DMS53 treated with DMSO at 0.1 percent for 48 hours (cell line): Measurements from ENCODE around the gene LRRC32.

Experiments
- DNase-seq: peaks from one replicate; lab custom pipeline; 2025; ENCODE audit not compliant: unreplicated experiment; lab: John Stamatoyannopoulos, UW

LRRC32 gene

DNA sequence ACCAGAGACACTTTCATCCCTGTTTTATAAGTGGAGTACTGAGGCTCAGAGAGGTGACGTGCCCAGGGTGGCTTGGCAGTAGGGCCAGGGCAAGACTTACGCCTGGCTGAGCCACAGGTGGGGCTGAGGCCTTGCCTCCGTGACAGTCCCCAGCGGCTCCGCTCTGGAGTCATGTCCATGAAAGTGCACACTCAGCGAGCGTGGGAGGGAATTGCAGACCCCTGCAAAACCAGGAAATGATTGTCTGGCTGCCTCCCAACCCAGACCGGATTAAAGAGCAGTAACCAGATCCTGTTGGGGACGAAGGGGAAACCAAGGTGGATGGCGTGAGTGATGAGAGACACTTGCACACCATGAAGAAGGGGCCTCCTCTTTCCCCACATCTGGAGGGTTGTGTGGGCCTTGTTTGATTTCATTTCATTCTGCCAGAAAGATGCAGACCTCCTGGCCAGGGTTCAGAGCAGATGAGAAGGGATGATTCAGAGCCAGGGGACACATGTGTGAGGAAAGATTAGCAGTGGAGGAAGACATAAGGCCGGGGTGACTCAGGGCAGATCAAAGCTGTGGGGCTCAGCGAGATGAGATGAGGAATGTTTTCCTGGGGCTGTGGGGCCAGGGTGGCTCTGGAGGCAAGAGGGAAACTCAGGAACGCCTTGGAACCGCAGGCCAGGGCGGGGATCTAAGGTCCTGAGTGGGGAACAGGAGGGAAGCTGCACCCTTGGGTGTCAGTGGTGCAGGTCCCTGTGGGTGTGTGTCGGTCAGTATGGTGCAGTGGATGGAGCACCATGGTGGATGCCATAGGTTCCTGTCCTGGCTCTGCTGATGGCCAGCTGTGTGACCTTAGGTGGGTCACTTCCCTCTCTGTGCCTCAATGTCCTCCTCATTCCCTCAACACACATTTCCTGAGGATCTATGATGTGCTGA lies 29.9 kb upstream of the LRRC32 start:
- no peak for DNase-seq

GRCh38 chr11:76699451-76700091 lies 29.0 kb upstream of the LRRC32 start:
- DNase-seq: no peak

- DNase-seq: peak; percentile 9
These were observed 27.9 kb upstream of the LRRC32 start for GRCh38 chr11:76698321-76699043.

DNA sequence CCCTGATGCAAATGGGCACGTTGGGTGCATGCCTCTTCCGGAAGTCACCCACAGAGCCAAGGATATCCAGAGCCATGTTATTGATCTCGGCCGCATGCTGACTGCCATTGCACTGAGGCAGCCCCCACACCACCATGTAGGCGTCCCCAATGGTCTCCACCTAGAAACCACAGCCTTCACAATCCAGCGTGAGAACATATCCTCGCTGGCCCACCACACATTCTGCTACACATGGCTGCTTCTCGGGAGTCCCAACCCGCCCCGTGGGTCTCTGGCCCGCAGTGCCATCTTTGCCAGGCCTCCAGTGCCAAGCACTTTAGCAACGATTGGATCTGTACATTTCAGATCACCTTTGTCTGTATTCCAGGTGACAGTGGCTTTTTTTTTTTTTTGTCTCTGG lies 26.2 kb upstream of the LRRC32 start:
- no peak for DNase-seq

DNA sequence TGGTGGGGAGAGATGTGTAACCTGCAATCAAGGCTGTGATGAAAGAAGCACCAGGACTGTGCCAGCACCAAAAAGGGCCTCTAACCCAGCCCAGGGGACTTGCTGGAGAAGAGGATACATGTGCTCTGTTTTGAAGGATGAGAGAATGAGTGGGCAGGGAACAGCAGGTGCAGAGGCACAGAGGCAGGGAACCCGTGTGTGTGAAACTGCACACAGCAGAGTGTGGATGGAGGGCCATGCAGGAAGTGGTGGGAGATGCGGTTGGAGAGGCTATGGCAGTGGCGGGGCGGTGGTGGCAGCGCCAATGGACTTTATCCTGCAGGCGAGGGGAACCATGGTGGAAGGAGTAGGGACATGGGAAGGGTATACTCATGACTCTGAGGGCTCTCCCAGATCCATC lies 25.2 kb upstream of the LRRC32 start:
- no peak for DNase-seq

DNA sequence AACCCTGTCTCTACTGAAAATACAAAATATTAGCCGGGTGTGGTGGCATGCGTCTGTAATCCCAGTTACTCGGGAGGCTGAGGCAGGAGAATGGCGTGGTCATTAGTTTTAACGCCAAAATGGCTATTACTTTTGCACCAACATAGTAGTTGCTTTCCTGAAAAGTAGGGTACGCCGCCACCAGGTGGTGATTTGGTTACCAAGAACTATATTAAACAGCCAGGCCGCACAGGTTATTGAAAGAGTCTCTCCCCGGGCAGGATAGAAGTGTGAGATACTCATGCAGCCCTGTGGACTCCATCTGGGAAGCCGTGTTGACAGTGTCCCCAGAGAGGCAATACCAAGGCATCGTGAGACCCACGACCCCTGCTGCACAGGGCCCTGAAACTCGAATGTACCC lies 24.6 kb upstream of the LRRC32 start:
- no peak for DNase-seq

DNA sequence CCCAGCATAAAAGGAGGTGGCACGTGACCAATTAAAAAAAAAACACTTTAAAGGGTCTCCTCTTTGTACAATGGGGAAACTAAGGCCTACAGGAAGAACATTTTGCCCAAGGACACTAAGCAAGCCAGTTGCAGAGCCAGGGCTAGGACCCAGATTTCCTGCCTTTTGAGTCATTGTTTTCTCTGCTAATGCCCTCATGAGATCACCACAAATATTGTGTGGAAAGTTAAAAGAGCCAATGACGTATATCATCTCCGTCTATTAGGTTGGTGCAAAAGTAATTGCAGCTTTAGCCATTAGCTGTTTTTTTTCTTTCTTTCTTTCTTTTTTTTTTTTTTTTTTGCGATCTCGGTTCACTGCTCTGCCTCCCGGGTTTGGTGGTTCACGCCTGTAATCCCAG lies 24.1 kb upstream of the LRRC32 start:
- peak; percentile 95 for DNase-seq

DNA sequence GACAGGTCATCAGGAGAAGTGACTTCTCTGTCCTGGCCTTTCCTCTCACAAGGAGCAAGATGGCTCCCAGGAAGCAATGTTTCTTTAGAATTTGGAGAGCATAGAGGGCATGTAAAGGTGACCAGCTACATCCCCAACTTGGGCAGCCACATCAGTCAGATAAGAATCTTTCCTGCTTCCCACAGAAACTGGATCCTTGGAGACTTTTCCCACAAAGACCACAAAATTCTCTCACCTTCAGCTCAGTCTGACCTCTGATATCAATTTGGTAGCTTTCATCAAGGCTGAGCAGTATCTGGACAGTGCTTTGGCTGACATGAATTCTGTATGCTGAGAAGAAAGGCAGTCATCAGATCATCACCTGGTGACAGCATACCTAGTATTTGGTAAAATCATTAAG lies 23.3 kb upstream of the LRRC32 start:
- DNase-seq: no peak

DNA sequence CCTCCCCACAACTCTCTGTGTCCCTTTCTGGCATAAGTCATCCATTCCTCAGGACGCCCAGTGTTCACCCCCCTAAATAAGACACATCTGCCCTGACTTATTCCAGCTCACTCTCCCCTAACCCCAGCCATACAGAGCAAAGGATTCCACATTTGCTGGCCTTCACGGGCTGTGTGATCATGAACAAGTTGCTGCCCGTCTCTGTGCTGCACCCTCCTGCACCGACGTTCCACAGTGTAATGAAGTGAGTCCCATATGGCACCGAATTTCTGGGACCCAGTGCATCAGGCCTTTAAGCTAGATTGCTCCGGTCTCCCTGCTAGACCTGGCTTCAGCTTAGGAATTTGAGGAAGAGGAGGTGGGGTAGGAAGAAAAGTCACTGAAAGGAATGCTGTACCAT lies 22.4 kb upstream of the LRRC32 start:
- no peak for DNase-seq

GRCh38 chr11:76691655-76692054 lies 21.1 kb upstream of the LRRC32 start:
- DNase-seq: no peak

- DNase-seq: no peak
These were observed 20.2 kb upstream of the LRRC32 start for GRCh38 chr11:76690736-76691135.

DNA sequence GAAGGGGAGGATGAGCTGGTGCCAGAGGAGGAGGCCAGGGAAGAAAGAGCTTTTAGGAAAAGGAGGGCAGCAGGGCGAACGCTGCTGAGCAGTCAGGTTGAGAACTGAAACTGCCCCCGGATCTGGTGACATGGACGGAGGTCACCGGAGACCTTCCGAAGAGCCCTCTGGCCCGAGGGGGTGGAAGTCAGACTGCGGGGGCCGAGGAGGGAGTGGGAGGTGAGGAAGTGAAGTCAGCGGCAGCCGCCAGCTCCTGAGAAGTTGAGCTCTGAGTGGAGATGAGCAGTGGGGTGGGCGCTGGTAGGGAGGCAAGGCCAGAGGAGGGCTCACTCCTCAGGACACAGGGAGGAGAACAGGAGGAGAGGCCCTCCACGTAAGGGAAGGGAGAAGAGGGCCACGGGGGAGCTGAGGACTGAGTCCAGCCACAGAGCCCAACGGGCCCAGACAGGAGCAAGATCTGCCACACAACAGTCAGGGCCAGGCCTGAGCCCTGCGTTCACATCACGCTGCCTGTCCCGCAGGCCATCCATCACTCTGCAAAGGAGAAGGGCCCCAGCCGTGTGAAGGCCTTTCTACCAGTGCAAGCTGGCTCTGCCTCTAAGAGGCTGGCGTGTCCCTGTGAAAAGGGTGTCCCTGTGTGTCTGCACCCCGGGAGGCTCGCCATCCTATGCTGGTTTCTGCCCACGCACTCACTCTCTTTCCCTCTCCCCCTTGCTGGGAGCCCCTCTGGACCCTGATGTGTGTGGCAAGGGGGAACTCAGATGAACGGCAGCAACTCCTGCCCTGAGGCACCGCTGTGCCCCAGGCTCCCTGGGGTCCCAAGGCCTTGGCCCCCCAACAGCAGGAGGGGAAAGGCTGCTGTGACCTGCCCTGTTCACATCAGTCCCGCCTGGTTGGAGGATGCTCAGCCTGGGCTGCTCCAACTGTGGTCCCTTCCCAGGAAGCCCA lies 19.0 kb upstream of the LRRC32 start:
- DNase-seq: no peak

- no peak for DNase-seq
These were observed 17.6 kb upstream of the LRRC32 start for GRCh38 chr11:76688146-76688545.

- DNase-seq: no peak
These were observed 15.9 kb upstream of the LRRC32 start for GRCh38 chr11:76686261-76687079.

DNA sequence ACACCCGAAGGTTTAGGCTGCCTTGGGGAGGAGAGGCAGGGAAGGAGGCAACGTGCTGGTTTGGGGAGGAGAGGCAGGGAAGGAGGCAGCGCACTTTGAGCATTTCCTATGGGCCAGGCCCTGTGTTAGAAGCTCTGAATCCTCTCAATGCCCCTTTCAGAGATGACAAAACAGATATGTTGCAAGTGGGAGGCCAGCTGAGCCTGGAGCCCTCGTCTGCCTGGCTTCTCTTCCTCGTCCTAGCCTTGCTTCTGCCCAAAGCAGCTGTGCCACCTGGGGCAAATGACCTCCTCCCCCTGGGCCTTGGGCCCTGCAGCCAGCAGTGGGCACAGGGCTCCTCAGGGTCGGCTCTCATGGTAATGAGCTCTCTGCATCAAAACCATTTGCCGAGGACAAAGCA lies 15.3 kb upstream of the LRRC32 start:
- DNase-seq: no peak

GRCh38 chr11:76685237-76685636 lies 14.7 kb upstream of the LRRC32 start:
- no peak for DNase-seq

DNA sequence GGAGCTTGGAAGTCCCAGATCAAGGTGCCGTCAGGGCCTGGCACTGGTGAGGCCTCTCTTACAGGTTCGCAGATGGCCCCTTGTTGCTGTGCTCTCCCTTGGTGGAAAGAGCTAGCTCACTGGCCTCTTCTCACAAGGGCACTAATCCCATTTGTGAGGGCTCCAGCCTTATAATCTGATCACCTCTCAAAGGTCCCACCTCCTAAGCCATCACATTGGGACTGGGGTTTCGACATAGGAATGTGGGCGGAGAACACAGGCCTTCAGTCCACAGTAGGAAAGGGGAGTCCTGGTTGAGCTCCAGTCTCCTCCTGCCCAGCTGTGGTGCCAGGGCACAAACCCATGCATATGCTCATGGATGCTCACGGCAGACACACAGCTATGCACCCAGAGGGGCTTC lies 14.0 kb upstream of the LRRC32 start:
- no peak for DNase-seq

DNA sequence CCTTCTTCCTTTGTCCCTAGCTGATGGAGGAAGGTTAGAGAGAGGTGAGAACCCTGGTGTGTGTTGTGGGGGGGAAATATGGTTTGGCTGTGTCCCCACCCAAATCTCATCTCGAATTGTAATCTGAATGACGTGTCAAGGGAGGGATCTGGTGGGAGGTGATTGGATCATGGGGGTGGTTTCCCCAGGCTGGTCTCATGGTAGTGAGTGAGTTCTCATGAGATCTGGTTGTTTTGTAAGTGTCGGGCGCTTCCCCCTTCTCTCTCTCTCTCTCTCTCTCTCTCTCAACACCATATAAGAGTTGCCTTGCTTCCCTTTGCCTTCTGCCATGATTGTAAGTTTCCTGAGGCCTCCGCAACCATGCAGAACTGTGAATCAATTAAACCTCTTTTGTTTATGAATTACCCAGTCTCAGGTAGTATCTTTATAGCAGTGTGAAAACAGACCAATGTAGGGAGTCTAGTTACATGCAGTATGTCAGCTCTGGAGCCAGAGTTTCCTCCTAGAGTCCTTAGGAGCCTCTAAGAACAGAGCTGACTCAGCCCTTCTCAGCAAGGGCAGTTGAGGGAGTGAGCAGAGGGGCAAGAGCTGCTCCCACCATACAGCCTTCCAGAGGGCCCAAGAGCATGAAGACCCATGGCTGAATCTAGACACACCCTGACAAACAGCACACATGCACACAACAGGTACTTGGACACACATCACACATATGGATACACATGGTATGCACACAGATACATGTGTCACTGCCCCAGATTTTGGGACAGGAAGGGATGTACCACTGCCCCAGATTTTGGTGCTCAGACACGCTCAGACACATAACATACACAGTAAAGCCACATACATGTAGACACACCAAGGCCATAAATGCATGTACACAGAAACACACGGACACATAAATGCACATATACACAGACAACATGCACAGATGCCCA lies 12.9 kb upstream of the LRRC32 start:
- no peak for DNase-seq

DNA sequence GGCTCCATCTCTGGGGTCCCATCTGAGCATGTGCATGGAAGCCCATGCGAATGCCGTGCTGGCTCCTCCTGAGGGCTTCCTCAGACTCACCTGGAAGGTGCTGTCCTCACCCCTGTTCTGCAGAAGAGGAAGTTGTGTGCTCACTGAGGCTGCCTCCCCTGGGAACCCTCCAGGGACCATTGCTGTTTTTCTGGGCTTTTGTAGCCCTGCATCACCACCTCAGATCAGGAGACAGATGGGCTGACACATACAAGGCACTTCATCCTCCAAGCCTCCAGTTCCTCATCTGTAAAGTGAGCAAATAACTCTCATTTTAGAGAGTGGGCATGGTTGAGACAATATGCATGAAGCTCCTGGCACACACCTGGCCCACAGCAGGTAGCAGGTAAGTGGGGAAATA lies 12.1 kb upstream of the LRRC32 start:
- DNase-seq: no peak
